IMR-90 (cell line): ENCODE measurements around the gene SCN8A. TPM values are rescaled to one million over a fixed set of nuclear protein-coding genes. Genes with fewer than 3 reads are reported as not detected.

ENCODE experiments used
- ATAC-seq: fragments of 200-7000 bp; cut with Tn5 transposase; 2 replicates; pipeline ENCODE4 v1.9.1; 2020; ENCODE audit warnings: low read depth, mild to moderate bottlenecking, moderate library complexity
- BruUV-seq: library from RNA; stranded (reverse); fragments of 400-500 nt; replicated peaks from 2 replicates; lab custom pipeline; 2021; lab: Mats Ljungman, UMichigan
- CTCF ChIA-PET: fragments of 300-600 bp; formaldehyde crosslinking; extraction: SDS; loops from one replicate; lab custom pipeline; 2021; ENCODE audit warnings: antibody characterized with exemption; lab: Yijun Ruan, JAX
- POLR2A ChIA-PET: fragments of 300-600 bp; sonication (Branson Sonifier 250); formaldehyde crosslinking; loops from one replicate; lab custom pipeline; 2022; ENCODE audit warnings: antibody characterized with exemption; ENCODE audit not compliant: unreplicated experiment; lab: Charles Lee
- DNase-seq: peaks from one replicate; pipeline ENCODE4 v3.0.0; 2013
- H2AFZ ChIP-seq: replicated peaks from 2 replicates; pipeline ENCODE3; 2013; ENCODE audit warnings: low read length, mild to moderate bottlenecking; ENCODE audit not compliant: poor library complexity
- H2AK5ac ChIP-seq: 2 replicates; pipeline ENCODE4 v1.6.1; 2013; ENCODE audit warnings: low read depth, low read length, inconsistent platforms
- H2AK9ac ChIP-seq: replicated peaks from 2 replicates; pipeline ENCODE3; 2013; ENCODE audit warnings: mild to moderate bottlenecking, low read depth, low read length, moderate library complexity; ENCODE audit not compliant: poor library complexity
- H2BK120ac ChIP-seq: 2 replicates; pipeline ENCODE4 v1.6.1; 2013; ENCODE audit warnings: low read depth, low read length, inconsistent platforms
- H2BK15ac ChIP-seq: 3 replicates; pipeline ENCODE4 v1.6.1; 2013; ENCODE audit warnings: low read depth, low read length, inconsistent platforms
- H2BK20ac ChIP-seq: 2 replicates; pipeline ENCODE4 v1.6.1; 2013; ENCODE audit warnings: low read depth, mild to moderate bottlenecking, inconsistent platforms, low read length, moderate library complexity
- H2BK5ac ChIP-seq: 2 replicates; pipeline ENCODE4 v1.6.1; 2013; ENCODE audit warnings: mild to moderate bottlenecking, low read depth, low read length, inconsistent platforms; ENCODE audit not compliant: poor library complexity, severe bottlenecking
- H3K14ac ChIP-seq: replicated peaks from 2 replicates; pipeline ENCODE4 v1.6.1; 2013; ENCODE audit warnings: low read depth, low read length, inconsistent platforms
- H3K18ac ChIP-seq: 2 replicates; pipeline ENCODE4 v1.6.1; 2013; ENCODE audit warnings: low read depth, low read length, control low read depth
- H3K23ac ChIP-seq: 2 replicates; pipeline ENCODE4 v1.6.1; 2013; ENCODE audit warnings: low read depth, low read length, inconsistent platforms
- H3K27ac ChIP-seq: 2 replicates; pipeline ENCODE4 v1.5.1; 2013; ENCODE audit warnings: mild to moderate bottlenecking, control low read depth, low read length; ENCODE audit not compliant: insufficient read depth
- H3K27me3 ChIP-seq: 2 replicates; pipeline ENCODE4 v1.6.1; 2013; ENCODE audit warnings: low read length; ENCODE audit not compliant: control insufficient read depth, insufficient read depth
- H3K36me3 ChIP-seq: 2 replicates; pipeline ENCODE4 v1.6.1; 2013; ENCODE audit warnings: low read length, mixed read lengths; ENCODE audit not compliant: control insufficient read depth, insufficient read depth
- H3K4ac ChIP-seq: 2 replicates; pipeline ENCODE4 v1.6.1; 2013; ENCODE audit warnings: low read depth, low read length, inconsistent platforms
- H3K4me1 ChIP-seq: 2 replicates; pipeline ENCODE4 v1.6.1; 2013; ENCODE audit warnings: low read length, mixed read lengths; ENCODE audit not compliant: control insufficient read depth, insufficient read depth
- H3K4me2 ChIP-seq: 2 replicates; pipeline ENCODE4 v1.6.1; 2013; ENCODE audit warnings: low read depth, mild to moderate bottlenecking, control low read depth, low read length, moderate library complexity
- H3K4me3 ChIP-seq: 2 replicates; pipeline ENCODE4 v1.5.1; 2013; ENCODE audit warnings: low read depth, mild to moderate bottlenecking, control low read depth, low read length, moderate library complexity; ENCODE audit not compliant: insufficient read depth
- H3K56ac ChIP-seq: 2 replicates; pipeline ENCODE4 v1.6.1; 2013; ENCODE audit warnings: low read length, inconsistent platforms; ENCODE audit not compliant: insufficient read depth; ENCODE audit errors: extremely low read depth
- H3K79me1 ChIP-seq, 2 experiments: 2 replicates each; pipeline ENCODE4 v1.6.1; 2013; ENCODE audit warnings: low read length in 2 of 2, inconsistent platforms in 1 of 2, low read depth in 1 of 2
- H3K9ac ChIP-seq: 2 replicates; pipeline ENCODE4 v1.6.1; 2013; ENCODE audit warnings: low read depth, low read length, control low read depth
- H3K9me1 ChIP-seq: 2 replicates; pipeline ENCODE4 v1.6.1; 2013; ENCODE audit warnings: low read length, inconsistent platforms; ENCODE audit not compliant: insufficient read depth
- H3K9me3 ChIP-seq: 2 replicates; pipeline ENCODE4 v1.6.1; 2013; ENCODE audit warnings: low read length; ENCODE audit not compliant: control insufficient read depth, insufficient read depth
- H4K20me1 ChIP-seq: 2 replicates; pipeline ENCODE4 v1.6.1; 2013; ENCODE audit warnings: low read length, inconsistent platforms; ENCODE audit not compliant: insufficient read depth
- H4K5ac ChIP-seq: 2 replicates; pipeline ENCODE4 v1.6.1; 2013; ENCODE audit warnings: mild to moderate bottlenecking, low read depth, low read length, control low read depth
- H4K8ac ChIP-seq, 2 experiments: 2 replicates each; pipeline ENCODE4 v1.6.1; 2013; ENCODE audit warnings: low read depth in 2 of 2, low read length in 2 of 2, control low read depth in 1 of 2, inconsistent platforms in 1 of 2
- H4K91ac ChIP-seq: 2 replicates; pipeline ENCODE4 v1.6.1; 2013; ENCODE audit warnings: low read depth, low read length, inconsistent platforms; ENCODE audit not compliant: insufficient read depth
- BHLHE40 ChIP-seq: fragments of 150-350 bp; IDR thresholded peaks from 2 replicates; pipeline ENCODE4 v1.6.1; 2016; ENCODE audit warnings: mild to moderate bottlenecking, low read depth, low read length
- CEBPB ChIP-seq: IDR thresholded peaks from 2 replicates; pipeline ENCODE4 v1.6.1; 2012; ENCODE audit warnings: low read depth, low read length, improper control_type of control experiment
- CHD1 ChIP-seq: IDR thresholded peaks from 2 replicates; pipeline ENCODE4 v1.6.1; 2012; ENCODE audit warnings: low read depth, low read length, improper control_type of control experiment
- FOS ChIP-seq: fragments of 150-350 bp; IDR thresholded peaks from 2 replicates; pipeline ENCODE4 v1.6.1; 2016; ENCODE audit warnings: low read depth, low read length
- MAFK ChIP-seq: IDR thresholded peaks from 2 replicates; pipeline ENCODE4 v1.6.1; 2012; ENCODE audit warnings: low read depth, low read length, improper control_type of control experiment
- MAZ ChIP-seq: IDR thresholded peaks from 2 replicates; pipeline ENCODE4 v1.6.1; 2012; ENCODE audit warnings: low read depth, mild to moderate bottlenecking, low read length, improper control_type of control experiment, moderate library complexity, borderline replicate concordance
- MXI1 ChIP-seq: IDR thresholded peaks from 2 replicates; pipeline ENCODE4 v1.6.1; 2012; ENCODE audit warnings: low read depth, mild to moderate bottlenecking, low read length, moderate library complexity, borderline replicate concordance
- NFE2L2 ChIP-seq: fragments of 150-350 bp; IDR thresholded peaks from 2 replicates; pipeline ENCODE4 v1.6.1; 2016; ENCODE audit warnings: low read depth, mild to moderate bottlenecking, low read length
- POLR2A ChIP-seq: IDR thresholded peaks from 2 replicates; pipeline ENCODE4 v1.6.1; 2012; ENCODE audit warnings: mild to moderate bottlenecking, low read depth, low read length
- RAD21 ChIP-seq: IDR thresholded peaks from 2 replicates; pipeline ENCODE4 v1.6.1; 2012; ENCODE audit warnings: low read length, improper control_type of control experiment
- RCOR1 ChIP-seq: IDR thresholded peaks from 2 replicates; pipeline ENCODE4 v1.6.1; 2012; ENCODE audit warnings: mild to moderate bottlenecking, low read length, improper control_type of control experiment; ENCODE audit not compliant: insufficient replicate concordance
- RFX5 ChIP-seq: IDR thresholded peaks from 2 replicates; pipeline ENCODE4 v1.8.0; 2012; ENCODE audit warnings: low read depth, mild to moderate bottlenecking, low read length, moderate library complexity
- SMC3 ChIP-seq: fragments of 150-350 bp; IDR thresholded peaks from 2 replicates; pipeline ENCODE4 v1.6.1; 2016; ENCODE audit warnings: low read depth, mild to moderate bottlenecking, antibody characterized with exemption, low read length, moderate library complexity
- WGBS, 2 experiments: methylation state at CpG; one replicate each; pipeline versions ENCODE4 v1.1.5 to v1.1.7; 2013; ENCODE audit warnings: missing lambda C conversion rate in 2 of 2; ENCODE audit not compliant: insufficient read length in 1 of 2; ENCODE audit errors: extremely low coverage in 2 of 2; 5-methylcytosine and 5-hydroxymethylcytosine counted together
- dilution Hi-C: fragments of 300-500 bp; cut with HindIII; formaldehyde crosslinking; loops from one replicate; pipeline ENCODE4 v1.14.3; 2018; ENCODE audit warnings: low sequenced_read_pairs; ENCODE audit not compliant: unreplicated experiment
- in situ Hi-C: fragments of 300-500 bp; cut with MboI; formaldehyde crosslinking; loops from 3 replicates; pipeline ENCODE4 v1.14.3; 2019; ENCODE audit warnings: low sequenced_read_pairs, inconsistent platforms, mixed read lengths
- intact Hi-C: fragments of 100-400 bp; cut with micrococcal nuclease; formaldehyde crosslinking; loops from 2 replicates; pipeline ENCODE4 v1.10.0; 2022
- polyA plus RNA-seq, 3 experiments: library from polyadenylated mRNA; depleted of rRNA; stranded (reverse); fragments of >200 nt; gene quantifications; 2 replicates each; pipeline ENCODE4 v1.2.3, GENCODE V29; 2012; ENCODE audit warnings: low replicate concordance in 1 of 3
- total RNA-seq: library from RNA; depleted of rRNA; stranded (reverse); fragments of >200 nt; gene quantifications from 2 replicates; pipeline ENCODE4 v1.2.3, GENCODE V29; 2012
- TF ChIP-seq, protein P1 (sequence below): fragments of 150-350 bp; IDR thresholded peaks from 2 replicates; pipeline ENCODE4 v1.6.1; 2017; ENCODE audit warnings: mild to moderate bottlenecking, antibody characterized with exemption, low read length, low read depth
- TF ChIP-seq, protein P2 (sequence below): fragments of 150-350 bp; IDR thresholded peaks from 2 replicates; pipeline ENCODE4 v1.6.1; 2016; ENCODE audit warnings: low read depth, mild to moderate bottlenecking, low read length, moderate library complexity, borderline replicate concordance
- TF ChIP-seq, protein P3 (sequence below): conservative IDR thresholded peaks from 2 replicates; pipeline ENCODE4 v1.5.1; 2012; ENCODE audit warnings: mild to moderate bottlenecking, low read depth, low read length, improper control_type of control experiment

The SCN8A gene
- total and polyA plus RNA-seq, 2 of the 4 experiments (the other 2 are of a cell fraction), result 6.9 to 19.7 TPM

DNA sequence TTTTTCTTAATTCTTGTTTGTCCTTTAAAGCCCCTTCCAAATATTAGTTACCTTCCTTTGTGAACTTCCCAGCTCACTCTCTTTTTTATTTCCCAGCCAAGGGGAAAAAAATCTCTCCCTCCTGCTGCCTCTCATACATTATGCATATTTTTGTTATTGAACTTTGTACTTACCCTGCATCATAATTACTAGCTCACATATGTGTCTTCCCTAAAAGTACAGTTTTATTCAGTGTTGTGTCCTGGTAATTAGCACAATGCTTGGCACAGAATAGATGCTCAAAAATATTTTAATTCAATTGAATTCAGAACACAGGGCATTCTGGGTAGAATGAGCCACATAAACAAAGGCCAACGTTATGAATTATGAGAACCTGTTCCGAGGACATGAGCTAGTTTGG is 91.9 kb downstream of the SCN8A start:
- Histone ChIP-seq H3K9ac (no peak overlapping the region), H3K27me3 (no peaks in the 10 kb centered on the region), H4K5ac (no peak overlapping the region), H3K79me1 (peaks cover 0 to 17% of the 10 kb centered on the region in 2 experiments; a peak in 3 of 4 replicates), H3K14ac (no peak overlapping the region), H2AFZ (no peak overlapping the region), H3K4me2 (no peak overlapping the region), H3K36me3 (no peaks in the 10 kb centered on the region), H3K4ac (no peak overlapping the region), H3K23ac (no peak overlapping the region), H3K9me1 (peaks cover 3% of the 10 kb centered on the region; the same call in 1 of the 2 replicates), H3K9me3 (no peaks in the 10 kb centered on the region), H2AK9ac (no peak overlapping the region), H3K18ac (no peak overlapping the region), H2AK5ac (no peak overlapping the region), H2BK20ac (no peak overlapping the region), H3K56ac (no peak overlapping the region; the same call in 1 of the 2 replicates), H4K8ac (no peak overlapping the region), H4K20me1 (no peaks in the 10 kb centered on the region), H4K91ac (no peak overlapping the region), H3K4me1 (peaks cover 4% of the 10 kb centered on the region; the same call in 1 of the 2 replicates), H2BK15ac (no peak overlapping the region), H3K27ac (no peak overlapping the region), H2BK5ac (no peak overlapping the region), H3K4me3 (no peak overlapping the region), H2BK120ac (no peak overlapping the region)
- no TSS peak for BruUV-seq
- POLR2A ChIA-PET, result no interaction called here
- DNase-seq (no peak), ATAC-seq (no peak)
- dilution Hi-C loops (no loop called here), in situ Hi-C loops (no loop called here), intact Hi-C loops (loop anchor here (10.0 kb wide), 1 partner anchor 258 kb away; the partner anchor contains the start of gene SLC4A8)
- TF ChIP-seq CHD1 (no peak), CEBPB (no peak), MXI1 (no peak), POLR2A (no peak), RFX5 (no peak), MAZ (no peak), MAFK (no peak), NFE2L2 (no peak), RAD21 (no peak), BHLHE40 (no peak), SMC3 (no peak), FOS (no peak), RCOR1 (no peak)
- TF ChIP-seq, protein P1, sequence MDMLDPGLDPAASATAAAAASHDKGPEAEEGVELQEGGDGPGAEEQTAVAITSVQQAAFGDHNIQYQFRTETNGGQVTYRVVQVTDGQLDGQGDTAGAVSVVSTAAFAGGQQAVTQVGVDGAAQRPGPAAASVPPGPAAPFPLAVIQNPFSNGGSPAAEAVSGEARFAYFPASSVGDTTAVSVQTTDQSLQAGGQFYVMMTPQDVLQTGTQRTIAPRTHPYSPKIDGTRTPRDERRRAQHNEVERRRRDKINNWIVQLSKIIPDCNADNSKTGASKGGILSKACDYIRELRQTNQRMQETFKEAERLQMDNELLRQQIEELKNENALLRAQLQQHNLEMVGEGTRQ, result no peak
- TF ChIP-seq, protein P2, sequence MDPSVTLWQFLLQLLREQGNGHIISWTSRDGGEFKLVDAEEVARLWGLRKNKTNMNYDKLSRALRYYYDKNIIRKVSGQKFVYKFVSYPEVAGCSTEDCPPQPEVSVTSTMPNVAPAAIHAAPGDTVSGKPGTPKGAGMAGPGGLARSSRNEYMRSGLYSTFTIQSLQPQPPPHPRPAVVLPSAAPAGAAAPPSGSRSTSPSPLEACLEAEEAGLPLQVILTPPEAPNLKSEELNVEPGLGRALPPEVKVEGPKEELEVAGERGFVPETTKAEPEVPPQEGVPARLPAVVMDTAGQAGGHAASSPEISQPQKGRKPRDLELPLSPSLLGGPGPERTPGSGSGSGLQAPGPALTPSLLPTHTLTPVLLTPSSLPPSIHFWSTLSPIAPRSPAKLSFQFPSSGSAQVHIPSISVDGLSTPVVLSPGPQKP, result no peak
- TF ChIP-seq, protein P3, sequence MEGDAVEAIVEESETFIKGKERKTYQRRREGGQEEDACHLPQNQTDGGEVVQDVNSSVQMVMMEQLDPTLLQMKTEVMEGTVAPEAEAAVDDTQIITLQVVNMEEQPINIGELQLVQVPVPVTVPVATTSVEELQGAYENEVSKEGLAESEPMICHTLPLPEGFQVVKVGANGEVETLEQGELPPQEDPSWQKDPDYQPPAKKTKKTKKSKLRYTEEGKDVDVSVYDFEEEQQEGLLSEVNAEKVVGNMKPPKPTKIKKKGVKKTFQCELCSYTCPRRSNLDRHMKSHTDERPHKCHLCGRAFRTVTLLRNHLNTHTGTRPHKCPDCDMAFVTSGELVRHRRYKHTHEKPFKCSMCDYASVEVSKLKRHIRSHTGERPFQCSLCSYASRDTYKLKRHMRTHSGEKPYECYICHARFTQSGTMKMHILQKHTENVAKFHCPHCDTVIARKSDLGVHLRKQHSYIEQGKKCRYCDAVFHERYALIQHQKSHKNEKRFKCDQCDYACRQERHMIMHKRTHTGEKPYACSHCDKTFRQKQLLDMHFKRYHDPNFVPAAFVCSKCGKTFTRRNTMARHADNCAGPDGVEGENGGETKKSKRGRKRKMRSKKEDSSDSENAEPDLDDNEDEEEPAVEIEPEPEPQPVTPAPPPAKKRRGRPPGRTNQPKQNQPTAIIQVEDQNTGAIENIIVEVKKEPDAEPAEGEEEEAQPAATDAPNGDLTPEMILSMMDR, result no peak
- 70% methylated on average over 2 of the region's 2 CpGs; no CpG with 5 or more reads in 1 of the 2 experiments for WGBS, 2 experiments
- CTCF ChIA-PET, result no interaction called here
